K562 (cell line): ENCODE results near the gene RANBP3. TPM values are rescaled to one million over a fixed set of nuclear protein-coding genes. Genes with fewer than 3 reads are reported as not detected.

Experiments used
- polyA plus RNA-seq, 8 experiments: library from polyadenylated mRNA; depleted of rRNA in 4 of 8; stranded (reverse) in 5 of 8; unstranded in 3 of 8; fragments of >200 nt; fragmentation: Nextera tagmentation in 2 of 8; fragmentation: Illumina TruSeq in 1 of 8; extraction: Ambion mirVana in 2 of 8; extraction: Trizol in 1 of 8; gene quantifications; 2 replicates each; pipeline versions ENCODE4 v1.2.1 to v1.2.3, GENCODE V29; 2011 to 2014; ENCODE audit warnings: inconsistent platforms in 1 of 8, missing spikeins in 1 of 8
- total RNA-seq, 7 experiments: library from RNA; depleted of rRNA in 6 of 7; stranded (reverse); fragments of >200 nt in 6 of 7; fragmentation: Illumina TruSeq in 2 of 7; extraction: Trizol in 2 of 7; gene quantifications; 2 replicates each; pipeline versions ENCODE4 v1.2.1 to v1.2.3, GENCODE V29; 2011 to 2021; ENCODE audit warnings: low replicate concordance in 1 of 7
- TF ChIP-seq, protein P1 (sequence below), 2 experiments: fragments of 150-350 bp in 1 of 2; IDR thresholded peaks; 2 replicates each; pipeline ENCODE4 v1.6.1; 2012 to 2016; ENCODE audit warnings: low read depth in 2 of 2, low read length in 2 of 2, mild to moderate bottlenecking in 1 of 2, moderate library complexity in 1 of 2
- TF ChIP-seq, protein P2 (sequence below), 2 experiments: fragments of 450-650 bp; IDR thresholded peaks; 2 replicates each; pipeline ENCODE4 v1.6.1; 2018; ENCODE audit warnings: mild to moderate bottlenecking in 2 of 2, low read depth in 1 of 2; ENCODE audit not compliant: partially characterized antibody in 2 of 2

RANBP3 gene
- total and polyA plus RNA-seq, 9 of the 15 experiments (the other 6 are each of a cell fraction or from before 2014, with no cell fraction given): 0.90 to 95.1 (median 63.2) TPM

DNA sequence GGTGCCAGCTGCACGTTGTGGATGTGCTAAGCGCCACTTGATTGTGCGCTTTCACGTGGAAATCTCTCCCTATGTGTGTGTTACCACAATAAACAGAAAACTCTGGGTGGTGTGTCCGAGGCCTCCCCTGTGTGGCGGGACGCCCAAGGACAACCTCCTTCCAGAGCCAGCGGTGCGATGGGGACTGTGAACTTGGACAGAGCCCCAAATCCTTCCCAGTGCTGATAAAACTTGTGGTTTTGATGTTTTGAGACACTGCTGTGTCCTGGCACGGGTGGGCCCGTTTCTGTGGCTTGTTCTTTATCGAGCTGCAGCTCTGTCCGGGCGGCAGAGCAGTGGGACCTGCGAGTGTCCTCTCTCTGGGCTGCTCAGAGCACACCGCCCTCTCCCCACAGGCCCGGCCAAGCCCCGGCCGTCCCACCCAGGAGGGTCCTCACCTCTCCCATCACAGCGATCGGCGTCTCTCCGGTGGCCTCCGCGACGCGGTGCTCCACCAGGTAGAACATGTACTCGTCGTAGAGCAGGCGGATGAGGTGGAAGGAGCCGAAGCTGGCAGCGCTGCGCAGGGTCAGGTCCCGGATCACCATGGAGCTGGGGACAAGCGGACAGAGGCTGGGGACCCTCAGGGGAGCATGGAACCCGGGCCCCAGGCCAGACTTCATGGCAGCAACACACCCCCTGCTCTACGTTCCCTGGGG, 18.8 kb upstream of the RANBP3 start (continued):
- TF ChIP-seq, protein P1, sequence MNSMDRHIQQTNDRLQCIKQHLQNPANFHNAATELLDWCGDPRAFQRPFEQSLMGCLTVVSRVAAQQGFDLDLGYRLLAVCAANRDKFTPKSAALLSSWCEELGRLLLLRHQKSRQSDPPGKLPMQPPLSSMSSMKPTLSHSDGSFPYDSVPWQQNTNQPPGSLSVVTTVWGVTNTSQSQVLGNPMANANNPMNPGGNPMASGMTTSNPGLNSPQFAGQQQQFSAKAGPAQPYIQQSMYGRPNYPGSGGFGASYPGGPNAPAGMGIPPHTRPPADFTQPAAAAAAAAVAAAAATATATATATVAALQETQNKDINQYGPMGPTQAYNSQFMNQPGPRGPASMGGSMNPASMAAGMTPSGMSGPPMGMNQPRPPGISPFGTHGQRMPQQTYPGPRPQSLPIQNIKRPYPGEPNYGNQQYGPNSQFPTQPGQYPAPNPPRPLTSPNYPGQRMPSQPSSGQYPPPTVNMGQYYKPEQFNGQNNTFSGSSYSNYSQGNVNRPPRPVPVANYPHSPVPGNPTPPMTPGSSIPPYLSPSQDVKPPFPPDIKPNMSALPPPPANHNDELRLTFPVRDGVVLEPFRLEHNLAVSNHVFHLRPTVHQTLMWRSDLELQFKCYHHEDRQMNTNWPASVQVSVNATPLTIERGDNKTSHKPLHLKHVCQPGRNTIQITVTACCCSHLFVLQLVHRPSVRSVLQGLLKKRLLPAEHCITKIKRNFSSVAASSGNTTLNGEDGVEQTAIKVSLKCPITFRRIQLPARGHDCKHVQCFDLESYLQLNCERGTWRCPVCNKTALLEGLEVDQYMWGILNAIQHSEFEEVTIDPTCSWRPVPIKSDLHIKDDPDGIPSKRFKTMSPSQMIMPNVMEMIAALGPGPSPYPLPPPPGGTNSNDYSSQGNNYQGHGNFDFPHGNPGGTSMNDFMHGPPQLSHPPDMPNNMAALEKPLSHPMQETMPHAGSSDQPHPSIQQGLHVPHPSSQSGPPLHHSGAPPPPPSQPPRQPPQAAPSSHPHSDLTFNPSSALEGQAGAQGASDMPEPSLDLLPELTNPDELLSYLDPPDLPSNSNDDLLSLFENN (IDR thresholded peaks at IDR 0.05; ENCODE audit: low read depth in 2 of 2, low read length in 2 of 2): no peak
- TF ChIP-seq, protein P2, sequence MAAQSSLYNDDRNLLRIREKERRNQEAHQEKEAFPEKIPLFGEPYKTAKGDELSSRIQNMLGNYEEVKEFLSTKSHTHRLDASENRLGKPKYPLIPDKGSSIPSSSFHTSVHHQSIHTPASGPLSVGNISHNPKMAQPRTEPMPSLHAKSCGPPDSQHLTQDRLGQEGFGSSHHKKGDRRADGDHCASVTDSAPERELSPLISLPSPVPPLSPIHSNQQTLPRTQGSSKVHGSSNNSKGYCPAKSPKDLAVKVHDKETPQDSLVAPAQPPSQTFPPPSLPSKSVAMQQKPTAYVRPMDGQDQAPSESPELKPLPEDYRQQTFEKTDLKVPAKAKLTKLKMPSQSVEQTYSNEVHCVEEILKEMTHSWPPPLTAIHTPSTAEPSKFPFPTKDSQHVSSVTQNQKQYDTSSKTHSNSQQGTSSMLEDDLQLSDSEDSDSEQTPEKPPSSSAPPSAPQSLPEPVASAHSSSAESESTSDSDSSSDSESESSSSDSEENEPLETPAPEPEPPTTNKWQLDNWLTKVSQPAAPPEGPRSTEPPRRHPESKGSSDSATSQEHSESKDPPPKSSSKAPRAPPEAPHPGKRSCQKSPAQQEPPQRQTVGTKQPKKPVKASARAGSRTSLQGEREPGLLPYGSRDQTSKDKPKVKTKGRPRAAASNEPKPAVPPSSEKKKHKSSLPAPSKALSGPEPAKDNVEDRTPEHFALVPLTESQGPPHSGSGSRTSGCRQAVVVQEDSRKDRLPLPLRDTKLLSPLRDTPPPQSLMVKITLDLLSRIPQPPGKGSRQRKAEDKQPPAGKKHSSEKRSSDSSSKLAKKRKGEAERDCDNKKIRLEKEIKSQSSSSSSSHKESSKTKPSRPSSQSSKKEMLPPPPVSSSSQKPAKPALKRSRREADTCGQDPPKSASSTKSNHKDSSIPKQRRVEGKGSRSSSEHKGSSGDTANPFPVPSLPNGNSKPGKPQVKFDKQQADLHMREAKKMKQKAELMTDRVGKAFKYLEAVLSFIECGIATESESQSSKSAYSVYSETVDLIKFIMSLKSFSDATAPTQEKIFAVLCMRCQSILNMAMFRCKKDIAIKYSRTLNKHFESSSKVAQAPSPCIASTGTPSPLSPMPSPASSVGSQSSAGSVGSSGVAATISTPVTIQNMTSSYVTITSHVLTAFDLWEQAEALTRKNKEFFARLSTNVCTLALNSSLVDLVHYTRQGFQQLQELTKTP (IDR thresholded peaks at IDR 0.05; ENCODE audit: low read depth in 1 of 2, partially characterized antibody in 2 of 2): no peak
